ENCODE data around the gene ULBP2.
"Not testable (repeated sequence)": the region's sequence is repeated elsewhere in the genome, so short reads cannot be mapped to it uniquely, and the experiment has no call there.

GRCh38 chr6:149927025-149927424 is 14.8 kb upstream of the ULBP2 start:
- not testable (repeated sequence) for TF ChIP-seq EZH2 (IDR thresholded peaks at IDR 0.05); POLR2AphosphoS5 (IDR thresholded peaks at IDR 0.05; ENCODE audit: borderline replicate concordance, low read depth, low read length)
